HK-2 (cell line): ENCODE results near the gene ZG16.

Experiments used
- DNase-seq: peaks from one replicate; pipeline ENCODE4 v3.0.0-alpha.2; 2018; ENCODE audit not compliant: unreplicated experiment

The ZG16 gene

DNA sequence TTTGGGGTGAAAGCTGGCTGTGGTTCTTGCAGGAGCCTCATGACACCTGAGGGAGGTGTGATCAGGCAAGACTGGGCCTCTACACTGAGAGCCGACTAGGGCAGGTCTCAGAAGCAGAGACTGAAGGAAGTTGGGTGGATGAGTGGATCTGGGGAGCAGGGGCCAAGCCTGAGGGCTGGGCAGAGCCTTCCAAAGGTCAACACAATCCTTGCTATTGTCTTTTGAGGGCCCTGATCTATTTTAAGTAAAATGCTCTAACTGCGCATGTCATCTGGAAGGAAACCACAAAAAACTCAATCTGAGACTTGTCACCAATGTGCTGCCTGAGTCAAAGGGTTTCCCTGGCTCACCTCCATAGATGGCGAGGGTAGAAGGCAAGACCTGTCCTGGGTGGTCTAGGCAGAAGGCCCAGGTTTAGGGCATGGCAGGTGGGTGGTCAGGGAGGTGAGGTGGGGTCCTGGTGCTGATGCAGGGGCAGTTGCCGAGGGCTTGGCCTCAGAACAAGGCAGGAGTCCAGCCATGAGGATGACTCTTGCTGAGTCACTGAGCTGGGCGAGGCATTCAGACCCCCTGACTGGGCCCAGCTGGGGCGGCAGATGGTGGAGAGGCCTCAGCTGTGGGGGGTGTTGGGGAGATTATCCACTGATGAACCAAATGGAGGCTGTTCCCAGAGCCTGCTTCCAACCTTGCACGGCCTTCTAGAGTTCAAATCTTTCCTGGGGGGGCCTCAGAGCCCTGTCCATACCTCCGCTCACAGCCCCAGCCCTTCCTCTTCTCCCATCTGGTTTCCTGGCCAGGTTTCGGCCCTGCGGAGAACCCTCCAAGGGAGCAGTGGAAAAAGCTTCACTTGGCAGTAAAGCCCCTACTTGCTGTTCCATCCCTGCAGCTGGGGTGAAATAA lies 47.3 kb downstream of the ZG16 start:
- peak; percentile 41 for DNase-seq

DNA sequence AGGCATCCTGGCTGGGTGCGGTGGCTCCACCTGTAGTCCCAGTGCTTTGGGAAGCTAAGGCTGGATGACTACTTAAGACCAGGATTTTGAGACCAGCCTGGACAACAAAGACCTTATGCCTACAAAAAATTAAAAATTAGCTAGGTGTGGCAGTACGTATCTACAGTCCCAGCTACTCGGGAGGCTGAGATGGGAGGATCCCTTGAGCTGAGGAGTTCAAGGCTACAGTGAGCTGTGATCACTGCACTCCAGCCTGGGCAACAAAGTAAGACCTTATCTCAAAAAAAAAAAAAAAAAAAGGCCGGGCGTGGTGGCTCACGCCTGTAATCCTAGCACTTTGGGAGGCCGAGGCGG lies 48.3 kb downstream of the ZG16 start:
- no peak for DNase-seq

GRCh38 chr16:29830774-29831173 lies 52.7 kb downstream of the ZG16 start:
- DNase-seq: no peak

- no peak for DNase-seq
Measured at GRCh38 chr16:29831490-29831889, 53.4 kb downstream of the ZG16 start.
